Suppressor macrophage (primary cell): Measurements from ENCODE around the gene P2RX6.
A peak's percentile ranks its signal among the peaks of the same experiment; 100 is the strongest.
"Not testable (repeated sequence)": the region's sequence is repeated elsewhere in the genome, so short reads cannot be mapped to it uniquely, and the experiment has no call there.

ENCODE experiments used
- DNase-seq, 4 experiments: peaks; one replicate each; pipeline ENCODE4 v3.0.0-alpha.2; 2020 to 2022

The P2RX6 gene

DNA sequence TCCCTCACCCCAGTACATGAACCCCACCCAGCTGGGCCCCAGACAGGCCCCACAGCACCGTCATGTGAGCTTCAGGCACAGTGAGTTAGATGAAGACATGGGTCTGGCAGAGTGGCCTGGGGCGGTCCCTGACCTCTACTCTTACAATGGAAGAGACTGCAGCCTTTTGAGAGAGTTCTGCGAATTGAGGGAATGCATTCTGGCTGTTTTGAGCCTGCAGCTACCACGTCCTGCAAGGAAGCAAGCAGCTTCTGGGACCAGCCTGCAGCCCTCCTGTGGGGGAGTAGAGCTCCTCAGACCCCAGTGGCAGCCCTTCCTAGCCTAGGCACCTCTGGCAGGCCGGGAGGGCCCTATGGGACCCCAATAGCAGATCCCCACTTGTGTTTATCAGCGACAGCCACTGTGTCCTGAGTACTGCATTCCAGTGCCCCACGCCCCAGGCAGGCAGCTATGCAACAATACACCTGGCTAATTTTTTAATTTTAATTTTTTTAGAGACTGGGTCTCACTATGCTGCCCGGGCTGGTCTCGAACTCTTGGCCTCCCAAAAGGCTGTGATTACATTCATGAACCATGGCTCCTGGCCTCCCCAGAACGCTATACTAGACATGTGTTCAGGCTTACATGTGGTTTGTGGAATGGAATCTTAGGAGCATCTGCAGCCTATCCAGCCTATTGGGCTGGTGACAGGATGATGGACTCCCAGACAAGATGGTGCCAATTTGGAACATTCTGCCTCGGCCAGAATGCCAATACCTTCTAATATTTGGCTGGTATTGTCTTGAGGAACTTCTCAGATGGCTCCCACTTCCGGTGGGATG, 18.1 kb downstream of the P2RX6 start:
- DNase-seq, result no peak

DNA sequence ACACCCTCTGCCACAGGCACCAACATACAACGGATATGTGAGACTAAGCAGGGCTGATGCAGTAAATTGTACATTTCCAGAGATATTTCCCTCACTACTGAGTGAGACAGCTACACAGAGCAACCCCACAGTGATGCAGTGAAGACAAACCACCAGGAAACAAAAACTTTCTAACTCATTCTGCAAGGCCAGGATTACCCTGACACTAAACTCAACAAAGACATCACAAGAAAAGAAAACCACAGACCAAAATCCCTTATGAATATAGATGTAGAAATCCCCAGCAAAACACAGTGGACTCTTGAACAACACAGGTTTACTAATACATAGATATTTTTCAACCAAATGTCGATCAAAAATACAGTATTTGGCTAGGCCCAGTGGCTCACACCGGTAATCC, 18.9 kb downstream of the P2RX6 start:
- DNase-seq, result no peak

DNA sequence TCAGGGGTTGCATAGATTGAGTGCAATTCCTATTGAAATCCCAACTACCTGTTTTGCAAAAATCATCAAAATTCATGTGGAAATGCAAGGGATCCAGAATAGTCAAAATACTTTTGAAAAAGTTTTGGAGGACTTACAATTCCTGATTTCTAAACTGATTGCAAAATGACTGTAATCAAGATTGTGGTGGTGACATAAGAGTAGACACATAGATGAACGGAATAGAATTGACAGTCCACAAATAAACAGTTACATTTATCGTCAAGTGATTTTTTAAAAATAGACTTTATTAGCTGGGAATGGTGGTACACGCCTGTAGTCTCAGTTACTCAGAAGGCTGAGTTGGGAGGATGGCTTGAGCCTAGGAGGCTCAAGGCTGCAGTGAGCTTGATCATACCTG, 20.0 kb downstream of the P2RX6 start:
- DNase-seq, result no peak

DNA sequence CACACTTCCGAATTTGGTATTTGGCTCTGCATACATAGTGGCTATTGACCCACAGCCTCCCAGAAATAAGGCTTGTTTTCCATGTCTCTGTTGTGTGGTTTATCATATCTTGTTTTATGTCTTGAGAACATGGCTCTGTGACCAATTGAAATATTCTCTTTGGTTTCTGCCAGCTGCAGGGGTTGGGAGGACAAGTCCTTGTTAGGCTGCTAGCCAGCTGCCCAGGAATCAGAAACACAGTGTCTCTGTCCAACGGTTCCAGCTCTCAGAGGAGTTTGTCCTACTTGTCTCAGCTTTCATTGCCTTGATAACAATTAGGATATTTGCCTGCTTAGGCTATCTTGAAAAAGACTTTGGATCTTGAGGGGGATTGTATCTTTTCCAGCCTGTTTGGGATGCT, 23.4 kb downstream of the P2RX6 start:
- no peak for DNase-seq

DNA sequence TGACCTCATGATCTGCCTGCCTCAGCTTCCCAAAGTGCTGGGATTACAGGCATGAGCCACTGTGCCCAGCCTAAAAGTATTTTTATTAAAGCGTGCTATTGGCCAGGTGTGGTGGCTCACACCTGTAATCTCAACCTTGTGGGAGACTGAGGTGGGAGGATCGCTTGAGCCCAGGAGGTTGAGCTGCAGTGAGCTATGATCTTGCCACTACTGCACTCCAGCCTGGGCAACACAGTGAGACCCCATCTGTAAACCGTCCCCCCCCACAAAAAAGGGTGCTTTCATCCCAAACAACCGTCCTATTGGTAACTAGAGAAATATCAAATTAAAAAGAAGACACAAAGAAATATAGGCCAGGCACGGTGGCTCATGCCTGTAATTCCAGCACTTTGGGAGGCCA, 24.2 kb downstream of the P2RX6 start:
- DNase-seq, result not testable (repeated sequence)

DNA sequence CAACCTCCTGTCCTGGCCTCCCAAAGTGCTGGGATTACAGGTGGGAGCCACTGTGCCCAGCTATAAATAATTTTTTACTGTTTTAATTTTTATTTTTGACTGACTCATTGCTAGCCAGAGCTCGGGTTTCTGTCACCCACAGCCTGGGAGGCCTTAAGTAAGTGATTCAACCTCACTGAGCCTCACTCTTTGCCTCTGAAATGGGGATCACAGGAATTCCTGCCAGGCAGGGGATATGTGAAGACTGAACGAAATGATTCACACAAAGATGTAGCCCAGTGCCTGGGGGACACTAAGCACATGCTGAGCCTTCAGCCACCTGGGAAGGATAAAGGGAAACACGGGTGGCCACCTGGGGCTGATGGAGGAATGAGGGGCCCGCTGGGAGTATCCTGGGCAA, 27.0 kb downstream of the P2RX6 start:
- no peak for DNase-seq

DNA sequence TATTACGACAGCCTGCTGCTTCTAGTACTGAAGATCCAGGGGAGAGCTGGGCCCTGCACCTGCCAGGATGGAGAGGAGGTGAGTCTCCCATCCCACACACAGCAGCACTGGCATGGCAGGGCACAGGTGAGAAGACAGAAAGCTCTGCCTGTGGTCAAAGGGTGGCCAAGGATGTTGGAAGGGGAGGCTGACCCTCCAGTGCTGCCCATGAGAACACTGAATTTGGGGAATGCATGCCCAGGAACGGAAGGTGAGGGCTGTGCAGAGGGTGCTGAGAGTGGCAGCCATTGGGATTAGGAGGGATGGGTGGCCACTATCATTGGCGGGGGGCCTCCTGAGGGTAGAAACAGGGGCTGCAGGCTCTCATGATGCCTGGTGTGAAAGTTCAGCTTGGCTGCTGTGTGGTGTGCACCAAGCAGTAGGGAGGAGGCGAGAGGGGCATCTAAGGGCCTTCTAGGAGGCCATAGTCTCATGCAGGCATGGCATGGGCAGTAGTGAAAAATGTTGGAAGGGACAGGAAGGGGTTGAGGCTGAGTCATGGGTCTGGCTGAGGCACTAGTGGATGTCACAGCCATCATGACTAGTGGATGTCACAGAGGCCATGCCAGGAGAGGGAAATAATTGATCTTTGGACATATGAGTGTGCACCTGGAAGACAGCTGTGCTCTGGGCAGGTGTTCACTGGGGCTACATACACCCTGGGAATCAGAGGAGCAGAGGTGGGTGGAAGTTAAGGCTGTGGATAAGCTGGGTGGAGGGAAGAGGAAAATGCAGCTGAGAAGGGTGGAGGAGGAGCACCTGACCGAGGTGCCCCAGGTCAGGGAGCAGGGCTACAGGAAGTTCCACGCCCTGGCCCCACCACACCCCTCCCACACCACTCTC, 28.3 kb downstream of the P2RX6 start:
- peak in 1 of 4 experiments; percentile 11 for DNase-seq

DNA sequence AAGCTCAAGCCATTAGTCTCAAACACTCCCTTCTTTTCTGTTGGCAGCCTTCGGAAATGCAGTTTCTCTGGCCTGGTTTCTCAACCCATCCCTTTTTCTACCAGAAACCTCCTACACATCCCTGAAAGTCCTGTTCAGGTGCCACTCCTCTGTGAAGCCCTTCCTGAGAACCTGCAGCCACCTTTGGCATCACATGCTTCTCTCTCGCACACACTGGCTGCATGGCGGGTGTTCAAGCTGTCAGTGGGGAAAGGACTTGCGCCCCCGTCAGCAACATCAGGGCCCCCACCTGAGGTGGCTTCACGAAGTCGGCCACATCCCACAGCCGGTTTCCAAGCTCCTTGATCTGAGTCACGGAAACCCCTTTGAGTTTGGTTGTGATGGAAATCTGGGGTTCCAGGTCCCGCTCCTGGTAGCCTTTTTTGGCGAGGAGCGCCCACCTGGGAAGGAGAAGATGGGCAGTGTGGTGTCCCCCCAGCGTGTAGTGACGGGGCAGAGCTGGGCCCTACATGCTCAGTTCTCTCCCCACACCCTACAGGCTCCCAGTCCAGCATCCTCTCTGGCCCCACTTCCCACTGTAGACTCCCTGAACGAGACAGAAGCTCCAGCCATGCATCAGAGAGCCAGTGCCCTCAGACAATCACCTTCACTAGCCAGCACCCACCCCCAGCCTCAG, 29.0 kb downstream of the P2RX6 start:
- no peak for DNase-seq

DNA sequence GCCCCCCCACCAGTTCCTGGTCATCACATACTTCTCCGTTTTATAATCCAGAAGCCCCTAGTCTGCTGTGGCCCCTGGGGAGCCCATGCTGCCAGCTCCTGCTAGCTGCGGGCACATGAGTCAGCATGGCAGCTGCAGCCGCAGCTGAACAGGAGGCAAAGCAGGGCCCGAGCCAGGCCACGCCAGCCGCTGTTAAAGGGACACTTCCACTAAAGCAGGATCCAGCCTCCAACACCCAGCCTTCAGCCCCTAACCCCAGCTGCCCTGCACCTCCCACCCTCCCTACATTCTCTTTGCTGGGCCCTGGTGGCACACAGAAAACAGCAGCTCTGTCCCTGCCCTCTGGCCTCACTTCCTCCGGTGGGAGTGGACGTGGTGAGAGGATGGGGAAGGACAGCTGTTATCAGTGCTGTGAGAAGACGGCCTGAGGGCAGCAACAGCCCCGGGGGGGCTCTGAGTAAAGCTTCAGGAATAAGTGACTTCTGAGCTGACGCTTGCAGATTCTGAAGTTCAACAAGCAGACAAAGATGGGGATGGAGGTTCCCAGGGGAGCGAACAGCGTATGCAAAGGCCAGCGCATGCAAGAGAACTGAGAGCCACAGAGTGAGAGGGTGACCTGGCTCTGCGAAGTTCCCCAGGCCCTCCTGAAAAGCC, 30.1 kb downstream of the P2RX6 start:
- DNase-seq, result peak; percentile 26 to 61 (median 54)

DNA sequence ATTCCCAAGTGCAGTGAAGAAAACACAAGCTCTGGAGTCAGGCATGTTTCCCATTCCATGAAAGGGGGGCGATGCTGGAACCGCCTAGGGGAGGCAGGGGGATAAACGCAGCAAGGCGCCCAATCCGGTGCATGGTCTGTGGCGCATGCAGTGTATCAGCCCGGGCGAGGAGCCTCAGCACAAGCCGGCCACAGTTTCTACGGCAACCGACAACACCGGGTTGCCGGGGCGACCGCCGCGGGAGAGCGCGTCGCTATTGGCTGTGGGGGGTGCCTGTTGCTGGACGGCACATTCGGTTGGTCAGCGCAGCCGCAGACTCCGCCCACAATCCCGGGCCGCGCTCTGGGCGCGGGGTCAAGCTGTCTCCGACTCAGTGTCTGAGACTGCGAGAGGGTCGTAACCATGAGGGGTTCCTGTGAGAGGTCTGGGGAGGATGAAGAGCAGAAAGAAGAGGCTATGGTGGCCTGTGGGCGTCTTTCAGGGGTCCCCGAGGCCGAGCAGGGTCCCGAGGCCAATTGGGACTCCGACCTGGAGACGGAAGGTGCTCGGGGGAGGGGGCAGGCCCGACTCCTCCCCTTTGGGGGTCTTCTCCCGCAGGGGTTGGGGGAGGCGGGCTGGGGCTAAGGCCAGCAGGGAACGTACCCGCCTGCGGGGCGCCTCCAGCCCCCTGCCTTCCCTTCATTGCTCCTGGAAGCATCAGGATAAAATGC, 30.8 kb downstream of the P2RX6 start, which contains the start of gene LRRC74B:
LRRC74B (plus strand) TSS at position 362 of the 710 bp plus-strand sequence; CDS start at position 403, 41 bp downstream.
- DNase-seq, result peak; percentile 71 to 87 (median 74)

DNA sequence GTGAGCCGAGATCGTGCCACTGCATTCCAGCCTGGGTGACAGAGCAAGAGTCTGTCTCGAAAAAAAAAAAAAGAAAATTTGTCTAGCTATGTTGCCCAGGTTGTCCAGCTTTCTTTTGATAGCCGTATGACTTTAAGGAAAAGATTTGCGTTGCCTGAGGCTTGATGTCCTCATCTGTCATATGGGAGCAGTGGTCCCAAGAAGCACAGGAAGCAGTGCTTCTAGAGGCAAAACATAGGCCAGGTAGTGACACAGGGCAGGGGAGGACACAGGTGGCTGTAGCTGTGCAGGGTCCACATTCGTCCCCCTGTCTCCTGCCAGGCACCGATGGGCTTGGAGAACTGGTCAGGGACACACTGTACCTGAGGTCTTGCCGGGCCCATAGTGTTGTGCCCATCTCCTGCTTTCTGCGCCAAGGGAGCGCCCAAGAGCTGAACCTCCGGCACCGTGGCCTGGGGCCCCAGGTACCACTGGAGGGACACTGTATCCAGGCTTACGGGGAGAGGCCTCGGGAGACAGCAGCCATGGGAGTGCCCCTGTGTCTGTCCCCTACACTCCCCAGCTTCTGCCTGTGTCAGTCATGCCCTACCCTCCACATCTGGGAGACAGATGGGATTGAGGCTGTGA, 32.2 kb downstream of the P2RX6 start:
- DNase-seq, result no peak

DNA sequence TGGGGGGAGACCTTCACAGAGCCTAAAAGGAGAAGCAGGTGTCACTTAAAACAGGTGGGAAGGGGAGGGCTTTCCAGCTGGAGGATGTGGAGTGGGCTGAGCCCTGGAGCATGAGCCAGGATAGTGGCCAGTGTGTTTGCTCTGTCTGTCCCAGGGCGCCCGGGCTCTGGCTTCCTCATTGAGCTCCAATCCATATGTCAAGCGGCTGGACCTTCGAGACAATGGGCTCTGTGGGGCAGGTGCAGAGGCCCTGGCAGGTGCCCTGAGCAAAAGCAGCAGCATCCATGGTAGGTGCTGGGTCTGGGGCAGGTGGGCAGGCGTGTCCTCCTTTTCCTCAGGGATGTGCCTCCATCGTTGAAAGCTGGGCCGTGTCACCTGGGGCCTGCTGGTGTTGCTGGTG, 32.8 kb downstream of the P2RX6 start:
- no peak for DNase-seq

DNA sequence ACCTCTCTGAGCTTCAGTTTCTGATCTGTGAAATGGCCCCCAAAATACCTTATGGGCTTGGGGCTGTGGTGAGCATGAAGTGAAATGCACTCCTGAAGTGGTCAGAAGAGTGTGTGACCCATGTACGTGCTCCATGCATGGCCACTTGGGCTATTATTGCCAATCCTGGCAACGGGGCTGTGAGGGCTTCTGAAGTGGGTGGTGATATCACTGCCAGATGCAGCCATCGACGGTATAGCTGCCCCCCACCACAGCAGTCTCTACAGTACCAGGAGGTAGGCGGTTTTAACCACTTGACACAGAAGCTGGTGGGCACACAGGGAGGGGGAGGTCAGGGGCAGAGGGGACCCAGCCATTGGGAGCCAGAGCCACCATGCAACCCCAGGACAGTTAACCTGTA, 33.5 kb downstream of the P2RX6 start:
- not testable (repeated sequence) for DNase-seq

DNA sequence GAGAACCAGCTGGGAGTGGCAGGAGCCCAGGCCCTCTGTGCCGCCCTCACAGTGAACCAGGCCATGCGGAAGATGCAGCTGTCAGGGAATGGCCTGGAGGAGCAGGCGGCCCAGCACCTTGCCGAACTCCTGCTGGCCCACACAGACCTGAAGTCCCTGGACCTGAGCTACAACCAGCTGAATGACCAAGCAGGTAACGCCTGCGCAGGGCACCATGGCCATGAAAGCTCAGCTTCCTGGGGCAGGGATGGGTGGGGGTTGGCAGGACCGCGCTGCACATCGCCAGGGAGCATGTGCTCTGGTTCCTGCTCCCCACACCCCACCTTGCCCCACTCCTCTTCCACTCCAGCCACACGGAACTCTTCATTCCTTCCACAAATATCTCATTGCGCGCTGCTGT, 34.0 kb downstream of the P2RX6 start:
- DNase-seq, result not testable (repeated sequence)

DNA sequence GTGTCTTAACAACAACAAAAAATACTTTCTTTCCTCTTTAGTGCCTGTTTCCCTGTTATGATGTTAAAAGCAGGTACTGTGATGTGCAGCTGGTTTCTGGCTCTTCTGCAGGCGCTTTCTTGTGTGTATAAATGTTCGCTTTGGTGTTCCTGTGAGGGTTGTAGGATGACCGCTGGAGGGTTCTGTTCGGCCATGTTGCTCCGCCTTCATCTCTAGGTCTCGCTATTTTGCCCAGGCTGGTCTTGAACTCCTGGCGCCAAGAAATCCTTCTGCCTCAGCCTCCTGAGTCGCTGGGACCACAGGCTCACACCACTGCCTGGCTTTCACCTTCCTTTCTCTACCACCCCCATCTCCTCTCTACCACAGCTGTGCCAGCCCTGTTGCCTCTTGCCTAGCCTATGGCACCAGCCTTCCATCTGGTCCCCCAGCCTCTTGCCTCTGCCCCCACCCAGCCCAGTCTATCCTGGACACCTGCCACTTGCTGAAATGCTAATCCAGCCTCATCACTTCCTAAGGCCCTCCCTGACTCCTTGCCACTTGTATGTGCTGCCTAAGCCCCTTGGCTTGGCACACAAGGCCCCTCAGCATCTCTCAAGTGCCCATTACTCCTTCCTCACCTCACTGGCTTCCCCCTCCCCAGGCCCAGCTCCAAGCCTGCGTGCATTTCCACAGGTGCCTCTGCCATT, 36.3 kb downstream of the P2RX6 start:
- DNase-seq, result no peak

DNA sequence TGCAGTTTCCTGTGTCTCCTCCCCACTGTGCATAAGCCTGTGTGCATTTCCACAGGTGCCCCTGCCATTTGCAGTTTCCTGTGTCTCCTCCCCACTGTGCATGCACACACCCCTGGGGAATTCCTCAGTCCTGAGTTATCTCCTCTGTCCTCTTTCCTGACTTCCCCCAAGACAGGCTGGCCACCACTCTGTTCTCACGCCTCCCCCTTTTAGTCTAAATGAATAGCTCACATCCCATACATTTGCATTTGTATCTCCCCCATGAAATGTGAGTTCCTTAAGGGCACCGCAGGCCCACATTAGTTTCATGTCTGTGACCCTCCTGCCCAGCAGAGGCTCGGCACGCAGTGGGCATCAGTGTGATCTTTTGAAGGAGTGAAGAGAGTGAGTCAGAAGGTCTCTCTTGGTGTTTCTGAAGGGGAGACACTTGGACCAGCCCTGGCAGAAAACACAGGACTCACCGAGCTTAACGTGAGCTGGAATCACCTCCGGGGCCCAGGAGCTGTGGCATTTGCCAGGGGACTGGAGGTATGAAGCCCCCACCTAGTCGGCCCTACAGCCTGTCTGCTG, 37.0 kb downstream of the P2RX6 start:
- DNase-seq, result no peak

DNA sequence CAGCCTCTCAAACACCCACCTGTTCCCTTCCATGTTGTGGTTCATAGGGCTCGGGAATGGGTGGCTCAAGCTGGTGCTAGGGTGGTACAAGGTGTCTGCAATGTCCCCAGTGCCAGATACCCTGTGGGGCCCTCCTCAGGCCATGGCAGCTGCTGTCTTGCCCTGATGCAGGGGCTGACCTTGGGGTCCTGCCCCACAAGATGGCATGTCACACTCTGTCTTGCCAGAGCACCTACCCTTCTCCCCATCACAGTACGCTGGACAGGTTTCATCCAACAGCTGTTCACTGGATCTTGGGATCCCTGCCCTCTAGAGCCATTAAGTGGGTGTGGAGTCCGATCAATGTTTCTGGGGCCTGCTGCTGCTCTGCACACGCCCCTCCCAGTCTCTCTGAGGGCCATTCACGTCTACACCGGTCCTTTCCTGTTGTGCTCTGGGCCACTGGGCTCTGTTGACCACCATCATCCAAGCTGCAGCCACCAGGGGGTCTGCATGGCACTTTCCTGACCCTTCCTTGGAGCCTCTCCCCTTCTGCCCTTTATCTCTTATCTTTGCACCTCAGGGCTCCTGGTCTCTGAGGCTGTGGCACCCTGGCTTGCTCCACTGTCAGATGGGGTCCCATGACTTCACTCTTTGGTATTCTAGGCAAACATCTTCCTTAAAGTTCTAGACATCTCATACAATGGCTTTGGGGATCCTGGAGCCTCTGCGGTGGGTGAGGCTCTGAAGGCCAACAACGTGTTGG, 37.9 kb downstream of the P2RX6 start:
- no peak for DNase-seq

DNA sequence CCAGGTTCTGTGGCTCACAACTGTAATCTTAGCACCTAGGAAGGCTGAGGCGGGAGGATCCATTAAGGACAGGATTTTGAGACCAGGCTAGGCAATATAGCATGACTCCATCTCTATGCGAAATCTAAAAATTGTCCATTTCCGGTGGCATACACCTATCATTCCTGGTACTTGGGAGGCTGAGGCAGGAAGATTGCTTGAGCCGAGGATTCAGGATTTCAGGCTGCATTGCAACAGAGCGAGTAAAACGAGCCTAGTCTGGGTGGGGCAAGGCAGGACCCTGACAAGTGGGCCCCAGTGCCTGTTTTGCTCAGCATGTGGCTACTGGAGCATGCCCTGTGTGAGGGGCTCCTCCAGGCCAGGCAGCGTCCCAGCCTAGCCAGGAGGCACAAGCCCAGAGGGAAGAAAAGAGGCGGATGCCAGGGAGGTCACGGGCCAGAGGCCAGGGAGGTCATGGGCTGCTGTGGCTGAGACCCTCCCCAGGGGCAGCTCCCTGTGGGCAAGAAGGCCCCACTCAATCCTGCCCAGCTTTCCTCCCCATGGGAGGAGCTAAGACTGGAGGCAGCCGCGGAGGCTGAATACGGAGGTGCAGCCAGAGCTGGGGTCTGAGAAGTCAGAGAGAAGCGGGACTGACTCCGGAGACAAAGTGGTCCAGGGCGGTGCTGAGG, 39.2 kb downstream of the P2RX6 start:
- DNase-seq, result no peak
